ENCODE results near the gene CHD6. TPM values are rescaled to one million over a fixed set of nuclear protein-coding genes. Genes with fewer than 3 reads are reported as not detected.

The CHD6 gene
- total and polyA plus RNA-seq, 2 of the 13 experiments (the other 11 are each of a cell fraction or from before 2014, with no cell fraction given), result 14.4 to 52.0 TPM

DNA sequence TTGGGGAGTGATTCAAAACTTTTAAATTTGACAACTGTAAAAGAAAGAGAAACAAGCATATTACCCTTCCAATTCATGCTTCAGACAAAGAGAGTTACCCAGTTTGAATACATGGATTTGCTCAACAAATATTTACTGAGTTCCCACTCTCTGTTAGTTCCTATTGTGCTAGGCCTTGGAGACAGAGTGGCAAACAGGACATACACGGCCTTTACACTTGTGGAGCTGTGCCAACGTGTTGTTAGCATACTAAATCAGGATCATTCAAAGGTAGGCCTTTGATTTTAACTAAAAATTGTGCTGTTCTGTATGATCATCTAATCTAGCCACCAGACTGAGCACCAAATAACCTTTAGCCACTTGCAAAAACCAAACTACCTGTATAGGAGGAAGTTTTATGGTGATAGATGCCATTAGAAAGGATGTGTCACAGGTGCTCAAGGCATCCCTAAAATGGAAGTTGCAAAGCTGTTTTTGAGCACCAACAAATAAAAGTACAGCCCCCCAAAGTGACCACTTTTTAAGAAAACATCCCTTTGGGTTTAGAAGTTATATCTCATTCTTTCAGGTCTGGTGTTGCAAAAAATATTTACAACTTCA is 84.5 kb downstream of the CHD6 start (continued):
- no peak for TF ChIP-seq SOX6 (IDR thresholded peaks at IDR 0.05)
- TF ChIP-seq SOX6 (CRISPR knock-in tag; IDR thresholded peaks at IDR 0.05), result peak; percentile 100
- TF ChIP-seq SP1 (IDR thresholded peaks at IDR 0.05), result no peak
- TF ChIP-seq SP1 (CRISPR knock-in tag; IDR thresholded peaks at IDR 0.05), result no peak; the same call in 1 of the 2 replicates
- peak; percentile 99 for TF ChIP-seq HDAC2 (CRISPR knock-in tag; IDR thresholded peaks at IDR 0.05)
- no peak for TF ChIP-seq POLR2A (IDR thresholded peaks at IDR 0.05; ENCODE audit: insufficient read depth in 1 of 2, low read depth in 2 of 2, low read length in 2 of 2)
- TF ChIP-seq MED1 (CRISPR knock-in tag; IDR thresholded peaks at IDR 0.05), result peak; percentile 79
- TF ChIP-seq SSRP1 (CRISPR knock-in tag; IDR thresholded peaks at IDR 0.05), result peak; percentile 56; the same call in 1 of the 2 replicates
- TF ChIP-seq HNRNPH1 (optimal IDR thresholded peaks at IDR 0.05; ENCODE audit: low read depth, low read length), result no peak
- TF ChIP-seq ZNF672 (CRISPR knock-in tag; IDR thresholded peaks at IDR 0.05), result no peak
- TF ChIP-seq ZSCAN31 (CRISPR knock-in tag; IDR thresholded peaks at IDR 0.05; ENCODE audit: low read depth), result no peak
- 0 out of 2 replicates have a peak, but pooled peaks have one; percentile 23 for TF ChIP-seq IRX3 (CRISPR knock-in tag; IDR thresholded peaks at IDR 0.05; ENCODE audit: borderline replicate concordance, low read depth)
- peak; percentile 66; the same call in 1 of the 2 replicates for TF ChIP-seq ZNF557 (CRISPR knock-in tag; IDR thresholded peaks at IDR 0.05)
- TF ChIP-seq SRY (CRISPR knock-in tag; IDR thresholded peaks at IDR 0.05), result no peak
- TF ChIP-seq ZBTB42 (CRISPR knock-in tag; IDR thresholded peaks at IDR 0.05), result no peak
- no peak for TF ChIP-seq ZNF18 (CRISPR knock-in tag; IDR thresholded peaks at IDR 0.05; ENCODE audit: insufficient replicate concordance)
- TF ChIP-seq, protein P1, sequence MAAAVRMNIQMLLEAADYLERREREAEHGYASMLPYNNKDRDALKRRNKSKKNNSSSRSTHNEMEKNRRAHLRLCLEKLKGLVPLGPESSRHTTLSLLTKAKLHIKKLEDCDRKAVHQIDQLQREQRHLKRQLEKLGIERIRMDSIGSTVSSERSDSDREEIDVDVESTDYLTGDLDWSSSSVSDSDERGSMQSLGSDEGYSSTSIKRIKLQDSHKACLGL (CRISPR knock-in tag; IDR thresholded peaks at IDR 0.05), result no peak
- no peak for TF ChIP-seq MXD4 (CRISPR knock-in tag; IDR thresholded peaks at IDR 0.05)
- TF ChIP-seq SMC3 (IDR thresholded peaks at IDR 0.05; ENCODE audit: low read length), result peak; percentile 35; the same call in 1 of the 2 replicates
- TF ChIP-seq STAT6 (CRISPR knock-in tag; IDR thresholded peaks at IDR 0.05; ENCODE audit: borderline replicate concordance), result peak; percentile 69; the same call in 1 of the 2 replicates
- peak; percentile 66 for TF ChIP-seq GATAD1 (CRISPR knock-in tag; IDR thresholded peaks at IDR 0.05)
- TF ChIP-seq YY1 (IDR thresholded peaks at IDR 0.05; ENCODE audit: insufficient read depth, insufficient replicate concordance, low read depth, low read length), result no peak
- peak; percentile 77; the same call in 1 of the 2 replicates for TF ChIP-seq CHD4 (IDR thresholded peaks at IDR 0.05; ENCODE audit: borderline replicate concordance, low read length)
- no peak for TF ChIP-seq ZNF101 (CRISPR knock-in tag; IDR thresholded peaks at IDR 0.05; ENCODE audit: borderline replicate concordance, low read depth)
- no peak for TF ChIP-seq ZNF460 (CRISPR knock-in tag; IDR thresholded peaks at IDR 0.05; ENCODE audit: borderline replicate concordance)
- no peak for TF ChIP-seq FOXA1 (IDR thresholded peaks at IDR 0.05)
- TF ChIP-seq FOXA1 (CRISPR knock-in tag; IDR thresholded peaks at IDR 0.05), result peak; percentile 90
- no peak for TF ChIP-seq ZNF484 (CRISPR knock-in tag; IDR thresholded peaks at IDR 0.05; ENCODE audit: borderline replicate concordance, low read depth)
- TF ChIP-seq ZNF44 (CRISPR knock-in tag; IDR thresholded peaks at IDR 0.05), result no peak
- TF ChIP-seq SRSF4 (IDR thresholded peaks at IDR 0.05; ENCODE audit: low read depth, low read length, poor library complexity, severe bottlenecking), result no peak

Data from HepG2 (cell line).